SK-MEL-5 (cell line): ENCODE measurements around the gene WFDC6. TPM values are rescaled to one million over a fixed set of nuclear protein-coding genes. Genes with fewer than 3 reads are reported as not detected.

Source experiments
- DNase-seq: peaks from one replicate; pipeline ENCODE4 v3.0.0-alpha.2; 2016; ENCODE audit warnings: low read depth, low spot score
- in situ Hi-C: cut with HindIII; loops from 2 replicates; pipeline ENCODE4 v1.10.0; 2016; ENCODE audit warnings: low sequenced_read_pairs, high pct_unique_total_duplicates, low pct_unique_long_range_greater_than_20kb
- total RNA-seq: library from RNA; depleted of rRNA; stranded (reverse); fragments of >200 nt; shearing (Covaris generic); gene quantifications from 2 replicates; pipeline ENCODE4 v1.2.3, GENCODE V29; 2014

The WFDC6 gene
- total RNA-seq, 1 experiment from 2014 or later: not detected

GRCh38 chr20:45538209-45538799 is 978 bp downstream of the WFDC6 start:
- peak; percentile 32 for DNase-seq
- in situ Hi-C loops: no loop called here

GRCh38 chr20:45527294-45527693 is 12.0 kb downstream of the WFDC6 start:
- in situ Hi-C loops: no loop called here
- DNase-seq: no peak

GRCh38 chr20:45523821-45524220 is 15.5 kb downstream of the WFDC6 start:
- in situ Hi-C loops: no loop called here
- no peak for DNase-seq

GRCh38 chr20:45518282-45518681 is 21.0 kb downstream of the WFDC6 start:
- in situ Hi-C loops: no loop called here
- no peak for DNase-seq

- DNase-seq: no peak
- in situ Hi-C loops: no loop called here
These were observed 24.0 kb downstream of the WFDC6 start, which contains the start of gene SPINT3 for GRCh38 chr20:45515147-45515913. Gene SPINT3 (minus strand): TSS chr20:45515622. CDS start chr20:45515608, 14 bp downstream.

GRCh38 chr20:45510242-45510862 is 28.9 kb downstream of the WFDC6 start:
- DNase-seq: no peak
- in situ Hi-C loops: no loop called here

GRCh38 chr20:45509091-45509490 is 30.2 kb downstream of the WFDC6 start:
- DNase-seq: no peak
- in situ Hi-C loops: no loop called here

- no peak for DNase-seq
- in situ Hi-C loops: no loop called here
These were observed 31.0 kb downstream of the WFDC6 start for GRCh38 chr20:45508068-45508886.

- in situ Hi-C loops: no loop called here
These were observed 32.1 kb downstream of the WFDC6 start for GRCh38 chr20:45507011-45507820.

GRCh38 chr20:45506398-45506797 is 32.9 kb downstream of the WFDC6 start:
- no peak for DNase-seq
- in situ Hi-C loops: no loop called here

More at GRCh38 chr20:45507011-45507820, 32.1 kb downstream of the WFDC6 start:
- DNase-seq: peak; percentile 39

- DNase-seq: no peak
- in situ Hi-C loops: no loop called here
These were observed 35.9 kb downstream of the WFDC6 start for GRCh38 chr20:45503403-45503802.

GRCh38 chr20:45502561-45502960 is 36.7 kb downstream of the WFDC6 start:
- DNase-seq: no peak
- in situ Hi-C loops: no loop called here

- DNase-seq: no peak
These were observed 37.7 kb downstream of the WFDC6 start for GRCh38 chr20:45501600-45501999.

GRCh38 chr20:45500022-45500421 is 39.3 kb downstream of the WFDC6 start:
- in situ Hi-C loops: no loop called here
- DNase-seq: no peak

More at GRCh38 chr20:45501600-45501999, 37.7 kb downstream of the WFDC6 start:
- in situ Hi-C loops: no loop called here

- no peak for DNase-seq
- in situ Hi-C loops: no loop called here
These were observed 41.2 kb downstream of the WFDC6 start for GRCh38 chr20:45497971-45498494.

GRCh38 chr20:45496166-45496565 is 43.1 kb downstream of the WFDC6 start:
- DNase-seq: no peak
- in situ Hi-C loops: no loop called here

GRCh38 chr20:45495501-45495941 is 43.8 kb downstream of the WFDC6 start:
- in situ Hi-C loops: no loop called here
- no peak for DNase-seq
